ENCODE measurements around the gene NFKB2.

NFKB2 gene

GRCh38 chr10:102410429-102411073 lies 15.0 kb downstream of the NFKB2 start:
- Histone ChIP-seq H3K27ac (no peak overlapping the region), H2AFZ (ENCODE audit: low read depth) (no peak overlapping the region), H3K27me3 (ENCODE audit: insufficient read depth, low read depth) (peaks cover 61% of the 10 kb centered on the region), H4K20me1 (ENCODE audit: insufficient read depth) (no peaks in the 10 kb centered on the region), H3K36me3 (ENCODE audit: insufficient read depth) (no peaks in the 10 kb centered on the region), H3K4me1 (ENCODE audit: low read depth, poor library complexity, severe bottlenecking) (peaks cover 7% of the 10 kb centered on the region), H3K9ac (no peak overlapping the region), H3K79me2 (ENCODE audit: insufficient read depth, low read depth) (no peaks in the 10 kb centered on the region), H3K4me3 (IDR thresholded peaks at IDR 0.05; ENCODE audit: insufficient read depth, low read depth, low read length) (no peak overlapping the region), H3K4me2 (no peak overlapping the region)
- TF ChIP-seq, protein P1, sequence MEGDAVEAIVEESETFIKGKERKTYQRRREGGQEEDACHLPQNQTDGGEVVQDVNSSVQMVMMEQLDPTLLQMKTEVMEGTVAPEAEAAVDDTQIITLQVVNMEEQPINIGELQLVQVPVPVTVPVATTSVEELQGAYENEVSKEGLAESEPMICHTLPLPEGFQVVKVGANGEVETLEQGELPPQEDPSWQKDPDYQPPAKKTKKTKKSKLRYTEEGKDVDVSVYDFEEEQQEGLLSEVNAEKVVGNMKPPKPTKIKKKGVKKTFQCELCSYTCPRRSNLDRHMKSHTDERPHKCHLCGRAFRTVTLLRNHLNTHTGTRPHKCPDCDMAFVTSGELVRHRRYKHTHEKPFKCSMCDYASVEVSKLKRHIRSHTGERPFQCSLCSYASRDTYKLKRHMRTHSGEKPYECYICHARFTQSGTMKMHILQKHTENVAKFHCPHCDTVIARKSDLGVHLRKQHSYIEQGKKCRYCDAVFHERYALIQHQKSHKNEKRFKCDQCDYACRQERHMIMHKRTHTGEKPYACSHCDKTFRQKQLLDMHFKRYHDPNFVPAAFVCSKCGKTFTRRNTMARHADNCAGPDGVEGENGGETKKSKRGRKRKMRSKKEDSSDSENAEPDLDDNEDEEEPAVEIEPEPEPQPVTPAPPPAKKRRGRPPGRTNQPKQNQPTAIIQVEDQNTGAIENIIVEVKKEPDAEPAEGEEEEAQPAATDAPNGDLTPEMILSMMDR (conservative IDR thresholded peaks at IDR 0.05; ENCODE audit: low read depth, low read length) = no peak

GRCh38 chr10:102411341-102412255 lies 16.1 kb downstream of the NFKB2 start:
- Histone ChIP-seq H3K4me2 (no peak overlapping the region), H3K27me3 (ENCODE audit: insufficient read depth, low read depth) (peaks cover 72% of the 10 kb centered on the region), H4K20me1 (ENCODE audit: insufficient read depth) (no peaks in the 10 kb centered on the region), H3K79me2 (ENCODE audit: insufficient read depth, low read depth) (no peaks in the 10 kb centered on the region), H3K4me1 (ENCODE audit: low read depth, poor library complexity, severe bottlenecking) (peaks cover 7% of the 10 kb centered on the region), H3K9ac (no peak overlapping the region), H2AFZ (ENCODE audit: low read depth) (no peak overlapping the region), H3K36me3 (ENCODE audit: insufficient read depth) (no peaks in the 10 kb centered on the region), H3K4me3 (IDR thresholded peaks at IDR 0.05; ENCODE audit: insufficient read depth, low read depth, low read length) (no peak overlapping the region), H3K27ac (no peak overlapping the region)
- TF ChIP-seq, protein P1 (conservative IDR thresholded peaks at IDR 0.05; ENCODE audit: low read depth, low read length) = no peak

GRCh38 chr10:102412293-102412692 lies 16.8 kb downstream of the NFKB2 start:
- no peaks in the 10 kb centered on the region for H4K20me1 ChIP-seq (ENCODE audit: insufficient read depth)
- H3K27me3 ChIP-seq (ENCODE audit: insufficient read depth, low read depth) = peaks cover 73% of the 10 kb centered on the region
- H3K4me1 ChIP-seq (ENCODE audit: low read depth, poor library complexity, severe bottlenecking) = peaks cover 7% of the 10 kb centered on the region
- TF ChIP-seq, protein P1 (conservative IDR thresholded peaks at IDR 0.05; ENCODE audit: low read depth, low read length) = no peak
- H3K4me2 ChIP-seq = no peak overlapping the region
- H3K36me3 ChIP-seq (ENCODE audit: insufficient read depth) = no peaks in the 10 kb centered on the region
- no peak overlapping the region for H3K9ac ChIP-seq
- no peak overlapping the region for H2AFZ ChIP-seq (ENCODE audit: low read depth)
- H3K4me3 ChIP-seq (IDR thresholded peaks at IDR 0.05; ENCODE audit: insufficient read depth, low read depth, low read length) = no peak overlapping the region
- no peak overlapping the region for H3K27ac ChIP-seq
- no peaks in the 10 kb centered on the region for H3K79me2 ChIP-seq (ENCODE audit: insufficient read depth, low read depth)

DNA sequence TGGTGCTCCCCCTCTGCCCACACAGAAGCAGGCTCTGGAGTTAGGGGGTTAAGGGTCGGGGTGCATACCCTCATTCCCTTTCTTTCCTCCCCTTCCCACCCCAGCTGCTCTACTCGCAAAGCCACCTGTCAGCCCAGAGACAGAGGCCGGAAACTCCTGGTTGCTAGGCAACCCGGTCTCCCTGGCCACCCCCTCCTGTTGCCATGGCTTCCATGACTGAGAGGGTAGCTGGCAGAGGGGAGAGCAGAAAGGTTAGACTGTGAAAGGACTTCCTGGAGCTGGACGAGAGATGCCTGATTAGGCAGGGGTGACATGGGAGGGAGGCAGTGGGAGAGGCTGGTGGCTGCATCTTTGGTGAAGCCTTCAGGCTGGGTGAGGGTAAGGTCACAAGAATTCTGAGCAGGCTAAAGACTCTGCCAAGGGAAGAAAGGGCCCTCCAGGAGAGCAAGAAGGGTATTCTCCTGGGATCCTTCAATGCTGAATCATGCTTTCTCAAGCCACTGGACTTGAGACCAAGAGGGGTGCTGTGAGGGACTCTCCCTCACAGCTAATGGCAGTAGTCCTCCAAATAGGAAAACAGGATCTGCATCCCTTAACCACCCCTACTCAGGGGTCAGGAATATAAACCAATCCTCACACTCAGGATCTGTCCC lies 17.7 kb downstream of the NFKB2 start:
- Histone ChIP-seq H4K20me1 (ENCODE audit: insufficient read depth) (no peaks in the 10 kb centered on the region), H3K36me3 (ENCODE audit: insufficient read depth) (no peaks in the 10 kb centered on the region), H3K27ac (no peak overlapping the region), H3K4me1 (ENCODE audit: low read depth, poor library complexity, severe bottlenecking) (peaks cover 7% of the 10 kb centered on the region), H3K9ac (no peak overlapping the region), H3K4me3 (IDR thresholded peaks at IDR 0.05; ENCODE audit: insufficient read depth, low read depth, low read length) (no peak overlapping the region), H3K4me2 (no peak overlapping the region), H2AFZ (ENCODE audit: low read depth) (no peak overlapping the region), H3K79me2 (ENCODE audit: insufficient read depth, low read depth) (no peaks in the 10 kb centered on the region), H3K27me3 (ENCODE audit: insufficient read depth, low read depth) (peaks cover 75% of the 10 kb centered on the region)
- TF ChIP-seq, protein P1 (conservative IDR thresholded peaks at IDR 0.05; ENCODE audit: low read depth, low read length) = no peak
